ENCODE results near the gene ARID1B. TPM values are rescaled to one million over a fixed set of nuclear protein-coding genes. Genes with fewer than 3 reads are reported as not detected.

Gene ARID1B
- total and polyA plus RNA-seq, 2 of the 13 experiments (the other 11 are each of a cell fraction or from before 2014, with no cell fraction given) = 20.1 to 32.6 TPM

DNA sequence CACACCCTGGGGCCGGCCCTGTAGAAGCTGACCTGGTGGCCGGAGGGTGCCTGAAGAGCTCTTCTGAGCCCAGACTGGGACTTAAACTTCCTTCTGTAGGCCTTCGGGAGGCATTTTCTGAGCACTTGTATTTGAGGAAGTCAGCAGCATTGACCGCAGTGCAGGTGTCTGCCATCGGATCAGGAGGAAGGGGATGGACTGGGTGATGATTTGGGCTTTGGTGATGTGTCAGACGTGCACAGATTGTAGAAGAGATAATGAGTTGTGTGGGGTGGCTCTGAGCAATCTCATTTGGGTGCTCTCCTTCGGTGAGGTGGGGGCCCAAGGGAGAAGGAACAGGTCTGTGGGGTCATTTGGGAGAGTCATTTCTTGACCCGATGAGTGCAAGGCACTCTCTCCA, 150.9 kb downstream of the ARID1B start (continued):
- TF ChIP-seq, protein P1, sequence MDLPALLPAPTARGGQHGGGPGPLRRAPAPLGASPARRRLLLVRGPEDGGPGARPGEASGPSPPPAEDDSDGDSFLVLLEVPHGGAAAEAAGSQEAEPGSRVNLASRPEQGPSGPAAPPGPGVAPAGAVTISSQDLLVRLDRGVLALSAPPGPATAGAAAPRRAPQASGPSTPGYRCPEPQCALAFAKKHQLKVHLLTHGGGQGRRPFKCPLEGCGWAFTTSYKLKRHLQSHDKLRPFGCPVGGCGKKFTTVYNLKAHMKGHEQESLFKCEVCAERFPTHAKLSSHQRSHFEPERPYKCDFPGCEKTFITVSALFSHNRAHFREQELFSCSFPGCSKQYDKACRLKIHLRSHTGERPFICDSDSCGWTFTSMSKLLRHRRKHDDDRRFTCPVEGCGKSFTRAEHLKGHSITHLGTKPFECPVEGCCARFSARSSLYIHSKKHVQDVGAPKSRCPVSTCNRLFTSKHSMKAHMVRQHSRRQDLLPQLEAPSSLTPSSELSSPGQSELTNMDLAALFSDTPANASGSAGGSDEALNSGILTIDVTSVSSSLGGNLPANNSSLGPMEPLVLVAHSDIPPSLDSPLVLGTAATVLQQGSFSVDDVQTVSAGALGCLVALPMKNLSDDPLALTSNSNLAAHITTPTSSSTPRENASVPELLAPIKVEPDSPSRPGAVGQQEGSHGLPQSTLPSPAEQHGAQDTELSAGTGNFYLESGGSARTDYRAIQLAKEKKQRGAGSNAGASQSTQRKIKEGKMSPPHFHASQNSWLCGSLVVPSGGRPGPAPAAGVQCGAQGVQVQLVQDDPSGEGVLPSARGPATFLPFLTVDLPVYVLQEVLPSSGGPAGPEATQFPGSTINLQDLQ (CRISPR knock-in tag; IDR thresholded peaks at IDR 0.05) = no peak

DNA sequence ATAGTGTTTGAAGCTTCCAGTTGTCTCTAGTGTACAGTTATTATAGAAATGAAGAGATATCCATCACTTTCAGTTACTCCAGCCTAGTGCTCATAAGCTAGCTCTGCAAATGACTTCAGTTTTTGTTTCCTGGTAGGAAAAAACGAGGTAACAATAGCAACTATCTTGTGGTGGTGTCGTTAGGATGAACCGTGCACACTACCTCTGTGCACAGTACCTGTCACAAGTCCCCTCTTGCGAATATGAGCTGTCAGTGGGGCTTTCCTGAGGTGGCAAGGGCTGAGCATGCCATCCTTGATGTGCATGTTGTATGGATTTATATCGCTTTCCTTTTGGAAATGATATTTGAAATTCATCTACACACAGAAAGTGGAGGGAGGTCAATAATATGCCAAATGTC, 151.8 kb downstream of the ARID1B start:
- no TSS peak for BruUV-seq (replicated peaks)
- Histone ChIP-seq H3K4me2 (ENCODE audit: low read depth, low read length) (no peak overlapping the region), H3K4me1 (ENCODE audit: insufficient read depth, low read length) (peaks cover 43% of the 10 kb centered on the region), H3K9me3 (ENCODE audit: low read length) (no peaks in the 10 kb centered on the region), H3K79me2 (ENCODE audit: insufficient read depth, low read length) (peaks cover 25% of the 10 kb centered on the region), H3K27ac (ENCODE audit: extremely low read length, insufficient read depth, low read length) (no peak overlapping the region), H3K36me3 (replicated peaks in 1 of 2; ENCODE audit: control insufficient read depth in 1 of 2, insufficient read depth in 2 of 2, low read length in 2 of 2) (peaks cover 2 to 9% of the 10 kb centered on the region in 2 experiments; a peak in 2 of 5 replicates), H3K27me3 (ENCODE audit: control insufficient read depth in 1 of 2, insufficient read depth in 2 of 2, low read length in 2 of 2) (no peaks in the 10 kb centered on the region), H4K20me1 (ENCODE audit: insufficient read depth, low read length) (no peaks in the 10 kb centered on the region; the same call in 1 of the 2 replicates), H3K4me3 (replicated peaks in 1 of 3; ENCODE audit: insufficient read depth in 1 of 3, low read depth in 2 of 3, low read length in 3 of 3) (no peak overlapping the region), H3K9ac (ENCODE audit: insufficient read depth, low read depth, low read length) (no peak overlapping the region), H2AFZ (ENCODE audit: low read length) (no peak overlapping the region)
- TF ChIP-seq, protein P2, sequence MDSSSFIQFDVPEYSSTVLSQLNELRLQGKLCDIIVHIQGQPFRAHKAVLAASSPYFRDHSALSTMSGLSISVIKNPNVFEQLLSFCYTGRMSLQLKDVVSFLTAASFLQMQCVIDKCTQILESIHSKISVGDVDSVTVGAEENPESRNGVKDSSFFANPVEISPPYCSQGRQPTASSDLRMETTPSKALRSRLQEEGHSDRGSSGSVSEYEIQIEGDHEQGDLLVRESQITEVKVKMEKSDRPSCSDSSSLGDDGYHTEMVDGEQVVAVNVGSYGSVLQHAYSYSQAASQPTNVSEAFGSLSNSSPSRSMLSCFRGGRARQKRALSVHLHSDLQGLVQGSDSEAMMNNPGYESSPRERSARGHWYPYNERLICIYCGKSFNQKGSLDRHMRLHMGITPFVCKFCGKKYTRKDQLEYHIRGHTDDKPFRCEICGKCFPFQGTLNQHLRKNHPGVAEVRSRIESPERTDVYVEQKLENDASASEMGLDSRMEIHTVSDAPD (CRISPR knock-in tag; IDR thresholded peaks at IDR 0.05) = no peak
- TF ChIP-seq, protein P3, sequence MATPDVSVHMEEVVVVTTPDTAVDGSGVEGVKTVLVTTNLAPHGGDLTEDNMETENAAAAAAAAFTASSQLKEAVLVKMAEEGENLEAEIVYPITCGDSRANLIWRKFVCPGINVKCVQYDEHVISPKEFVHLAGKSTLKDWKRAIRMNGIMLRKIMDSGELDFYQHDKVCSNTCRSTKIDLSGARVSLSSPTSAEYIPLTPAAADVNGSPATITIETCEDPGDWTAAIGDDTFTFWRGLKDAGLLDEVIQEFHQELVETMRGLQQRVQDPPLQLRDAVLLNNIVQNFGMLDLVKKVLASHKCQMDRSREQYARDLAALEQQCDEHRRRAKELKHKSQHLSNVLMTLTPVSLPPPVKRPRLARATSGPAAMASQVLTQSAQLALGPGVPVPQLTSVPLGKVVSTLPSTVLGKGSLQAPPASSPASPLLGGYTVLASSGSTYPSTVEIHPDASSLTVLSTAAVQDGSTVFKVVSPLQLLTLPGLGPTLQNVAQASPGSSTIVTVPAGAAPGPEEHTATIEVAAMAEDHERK (CRISPR knock-in tag; IDR thresholded peaks at IDR 0.05; ENCODE audit: low read depth) = no peak
- no peak for TF ChIP-seq ZNF30 (CRISPR knock-in tag; IDR thresholded peaks at IDR 0.05)
- TF ChIP-seq ZFAT (CRISPR knock-in tag; conservative IDR thresholded peaks at IDR 0.05) = no peak
- DNase-seq (ENCODE audit: low spot score) = no peak
- in situ Hi-C loops (cut with HindIII; ENCODE audit: extremely low pct_ligation_motif_present, low pct_unique_long_range_greater_than_20kb) = no loop called here
- intact Hi-C loops (cut with micrococcal nuclease; ENCODE audit: unreplicated experiment) = no loop called here
- ChIA-PET CTCF (ENCODE audit: low intra/inter-chr PET ratio, low total read pairs) (no interaction called here), POLR2A (no interaction called here)
- WGBS (ENCODE audit: low lambda C conversion rate) = 97% methylated on average over 5 of the region's 5 CpGs
- ATAC-seq = no peak
- no peak for FAIRE-seq
